ENCODE data around the gene DPM1.

GRCh38 chr20:50981714-50982048, 23.3 kb upstream of the DPM1 start:
- TF ChIP-seq CTCF (IDR thresholded peaks at IDR 0.05; ENCODE audit: low read length) (no peak), EZH2 (IDR thresholded peaks at IDR 0.05; ENCODE audit: borderline replicate concordance, low read length) (no peak)
